ENCODE data around the gene PFKFB2.

DNA sequence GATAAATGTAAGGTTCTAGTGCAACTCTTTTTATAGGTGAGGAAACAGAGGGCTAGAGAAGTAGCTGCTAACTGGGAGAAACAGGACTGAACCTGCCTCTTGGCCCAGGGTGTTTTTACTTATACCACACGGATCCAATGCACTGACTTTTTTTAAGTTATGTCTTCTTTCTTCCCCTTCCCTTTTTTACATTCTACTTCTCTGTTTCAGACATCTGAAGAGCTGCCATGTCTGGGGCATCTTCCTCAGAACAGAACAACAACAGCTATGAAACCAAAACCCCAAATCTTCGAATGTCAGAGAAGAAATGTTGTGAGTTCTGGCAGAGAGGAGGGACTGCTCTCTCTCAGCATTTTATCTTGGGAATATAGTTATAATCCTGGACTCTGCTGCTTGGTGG lies 1.4 kb downstream of the PFKFB2 start:
- TF ChIP-seq POLR2A (IDR thresholded peaks at IDR 0.05; ENCODE audit: low read length) (no peak), GATA1 (IDR thresholded peaks at IDR 0.05; ENCODE audit: low read depth, low read length) (no peak)

Measured in erythroblast (primary cell).